Right cardiac atrium (tissue), 5 donors: ENCODE results near the gene NEK7. TPM values are rescaled to one million over a fixed set of nuclear protein-coding genes. Genes with fewer than 3 reads are reported as not detected.
"Not testable (repeated sequence)": the region's sequence is repeated elsewhere in the genome, so short reads cannot be mapped to it uniquely, and the experiment has no call there.

Source experiments
- ATAC-seq, 2 donors: fragments of 200-7000 bp; cut with Tn5 transposase; one replicate each; pipeline versions ENCODE4 v1.8.0 to v1.9.1; 2020; ENCODE audit warnings: moderate library complexity in 2 of 2, mild to moderate bottlenecking in 1 of 2
- DNase-seq, 3 donors: peaks; one replicate each; pipeline ENCODE4 v3.0.0-alpha.2; 2020
- H3K27ac ChIP-seq: one replicate; pipeline ENCODE4 v1.5.1; 2013; ENCODE audit warnings: mild to moderate bottlenecking, low read length, control low read depth, moderate library complexity
- H3K27me3 ChIP-seq: one replicate; pipeline ENCODE4 v1.6.1; 2013; ENCODE audit not compliant: control insufficient read depth, insufficient read depth
- H3K4me1 ChIP-seq: one replicate; pipeline ENCODE4 v1.6.1; 2013; ENCODE audit warnings: low read length; ENCODE audit not compliant: control insufficient read depth, insufficient read depth
- H3K4me3 ChIP-seq: one replicate; pipeline ENCODE4 v1.5.1; 2013; ENCODE audit warnings: low read length, control low read depth
- H3K9me3 ChIP-seq: one replicate; pipeline ENCODE4 v1.6.1; 2013; ENCODE audit warnings: low read length; ENCODE audit not compliant: control insufficient read depth
- WGBS: extraction: QIAGEN DNeasy Blood & Tissue Kit; methylation state at CpG from one replicate; pipeline ENCODE4 v1.1.7; 2013; 5-methylcytosine and 5-hydroxymethylcytosine counted together
- intact Hi-C, 4 donors: fragments of 100-400 bp; cut with DNase I; formaldehyde crosslinking; loops; one replicate each; pipeline versions ENCODE4 v1.11.0 to v1.14.0; 2022 to 2023
- polyA plus RNA-seq: library from polyadenylated mRNA; stranded (reverse); fragments of 200-250 nt; gene quantifications from one replicate; pipeline ENCODE4 v1.2.3, GENCODE V29; 2013
- total RNA-seq, 4 donors: library from RNA; stranded (reverse); fragmentation: NEBNext Ultra II Directional; extraction: Animal tissue kit (Norgen Biotek cat#: 25700); gene quantifications; one replicate each; pipeline ENCODE4 v1.2.1, GENCODE V29; 2021
- donor health status: healthy with polysubstance abuse.
- donor health status: DM: no; HTN: yes; CAD: no.
- donor health status: DM: no; HTN: no; CAD: no.
- donor health status: DM: no; HTN: yes; CAD: no; lungs with severe emphysema.
- donor health status: DM: yes; HTN: yes; CAD: no.

Gene NEK7
- total and polyA plus RNA-seq, 5 donors, result 57.6 to 276 (median 173) TPM

- DNase-seq, H3K4me3 ChIP-seq, intact Hi-C loops, H3K9me3 ChIP-seq, H3K27ac ChIP-seq, H3K27me3 ChIP-seq, H3K4me1 ChIP-seq, ATAC-seq: not testable (repeated sequence)
- 97% methylated on average over 6 of the region's 8 CpGs for WGBS
Observed at GRCh38 chr1:198315331-198315730, 158.5 kb downstream of the NEK7 start.

- DNase-seq (no peak), ATAC-seq (no peak)
- Histone ChIP-seq H3K9me3 (no peaks in the 10 kb centered on the region), H3K4me1 (no peaks in the 10 kb centered on the region), H3K4me3 (no peak overlapping the region), H3K27ac (no peak overlapping the region), H3K27me3 (no peaks in the 10 kb centered on the region)
- intact Hi-C loops, result no loop called here
- WGBS, result 95% methylated on average over 4 of the region's 4 CpGs
Observed at GRCh38 chr1:198316546-198317100, 159.8 kb downstream of the NEK7 start.

GRCh38 chr1:198318085-198318484 is 161.3 kb downstream of the NEK7 start:
- Histone ChIP-seq H3K9me3 (no peaks in the 10 kb centered on the region), H3K27ac (no peak overlapping the region), H3K4me3 (no peak overlapping the region), H3K27me3 (no peaks in the 10 kb centered on the region), H3K4me1 (no peaks in the 10 kb centered on the region)
- ATAC-seq (no peak), DNase-seq (no peak)
- WGBS, result 73% methylated on average over 1 of the region's 1 CpG
- intact Hi-C loops, result no loop called here

GRCh38 chr1:198320759-198321158 is 164.0 kb downstream of the NEK7 start:
- H3K27me3 ChIP-seq, result no peaks in the 10 kb centered on the region
- no peak overlapping the region for H3K4me3 ChIP-seq
- no peaks in the 10 kb centered on the region for H3K9me3 ChIP-seq
- ATAC-seq, result no peak
- H3K27ac ChIP-seq, result no peak overlapping the region
- no peaks in the 10 kb centered on the region for H3K4me1 ChIP-seq
- 84% methylated on average over 6 of the region's 6 CpGs for WGBS
- no peak for DNase-seq
- intact Hi-C loops, result no loop called here

GRCh38 chr1:198326232-198326631 is 169.4 kb downstream of the NEK7 start:
- DNase-seq, result no peak
- no peaks in the 10 kb centered on the region for H3K9me3 ChIP-seq
- WGBS, result 70% methylated on average over 3 of the region's 3 CpGs
- intact Hi-C loops, result no loop called here
- no peak for ATAC-seq
- H3K27ac ChIP-seq, result no peak overlapping the region
- H3K4me3 ChIP-seq, result no peak overlapping the region
- no peaks in the 10 kb centered on the region for H3K4me1 ChIP-seq
- no peaks in the 10 kb centered on the region for H3K27me3 ChIP-seq

- WGBS, result 81% methylated on average over 4 of the region's 4 CpGs
- intact Hi-C loops, result no loop called here
- Histone ChIP-seq H3K4me3 (no peak overlapping the region), H3K9me3 (no peaks in the 10 kb centered on the region), H3K4me1 (no peaks in the 10 kb centered on the region), H3K27me3 (no peaks in the 10 kb centered on the region), H3K27ac (no peak overlapping the region)
- DNase-seq, result no peak
- no peak for ATAC-seq
Observed at GRCh38 chr1:198326915-198327314, 170.1 kb downstream of the NEK7 start.

GRCh38 chr1:198328458-198329032 is 171.7 kb downstream of the NEK7 start:
- WGBS, result 90% methylated on average over 10 of the region's 10 CpGs
- no peak overlapping the region for H3K4me3 ChIP-seq
- ATAC-seq (no peak), DNase-seq (no peak)
- H3K9me3 ChIP-seq, result no peaks in the 10 kb centered on the region
- intact Hi-C loops, result no loop called here
- no peak overlapping the region for H3K27ac ChIP-seq
- no peaks in the 10 kb centered on the region for H3K4me1 ChIP-seq
- no peaks in the 10 kb centered on the region for H3K27me3 ChIP-seq

GRCh38 chr1:198330982-198331615 is 174.3 kb downstream of the NEK7 start:
- no peaks in the 10 kb centered on the region for H3K9me3 ChIP-seq
- no peak for DNase-seq
- intact Hi-C loops, result no loop called here
- no peaks in the 10 kb centered on the region for H3K27me3 ChIP-seq
- no peak overlapping the region for H3K27ac ChIP-seq
- no peaks in the 10 kb centered on the region for H3K4me1 ChIP-seq
- WGBS, result 68% methylated on average over 2 of the region's 2 CpGs
- ATAC-seq, result no peak
- no peak overlapping the region for H3K4me3 ChIP-seq

GRCh38 chr1:198333744-198334143 is 176.9 kb downstream of the NEK7 start:
- H3K27ac ChIP-seq, result no peak overlapping the region
- 86% methylated on average over 1 of the region's 1 CpG for WGBS
- intact Hi-C loops, result no loop called here
- no peaks in the 10 kb centered on the region for H3K9me3 ChIP-seq
- DNase-seq (no peak), ATAC-seq (no peak)
- no peak overlapping the region for H3K4me3 ChIP-seq
- H3K4me1 ChIP-seq, result no peaks in the 10 kb centered on the region
- no peaks in the 10 kb centered on the region for H3K27me3 ChIP-seq

- no peak overlapping the region for H3K27ac ChIP-seq
- no peaks in the 10 kb centered on the region for H3K4me1 ChIP-seq
- 90% methylated on average over 1 of the region's 1 CpG for WGBS
- no peak overlapping the region for H3K4me3 ChIP-seq
- H3K27me3 ChIP-seq, result no peaks in the 10 kb centered on the region
- no peak for DNase-seq
- no peaks in the 10 kb centered on the region for H3K9me3 ChIP-seq
- ATAC-seq, result no peak
- intact Hi-C loops, result no loop called here
Observed at GRCh38 chr1:198335663-198336062, 178.9 kb downstream of the NEK7 start.

GRCh38 chr1:198337886-198338285 is 181.1 kb downstream of the NEK7 start:
- ATAC-seq (no peak), DNase-seq (no peak)
- intact Hi-C loops, result no loop called here
- no peaks in the 10 kb centered on the region for H3K4me1 ChIP-seq
- no peaks in the 10 kb centered on the region for H3K27me3 ChIP-seq
- H3K4me3 ChIP-seq, result no peak overlapping the region
- no peaks in the 10 kb centered on the region for H3K9me3 ChIP-seq
- no peak overlapping the region for H3K27ac ChIP-seq
